ENCODE data around the gene CSF3R. TPM values are rescaled to one million over a fixed set of nuclear protein-coding genes. Genes with fewer than 3 reads are reported as not detected.

CSF3R gene
- polyA plus RNA-seq, 3 donors = 270 to 1,537 (median 447) TPM

DNA sequence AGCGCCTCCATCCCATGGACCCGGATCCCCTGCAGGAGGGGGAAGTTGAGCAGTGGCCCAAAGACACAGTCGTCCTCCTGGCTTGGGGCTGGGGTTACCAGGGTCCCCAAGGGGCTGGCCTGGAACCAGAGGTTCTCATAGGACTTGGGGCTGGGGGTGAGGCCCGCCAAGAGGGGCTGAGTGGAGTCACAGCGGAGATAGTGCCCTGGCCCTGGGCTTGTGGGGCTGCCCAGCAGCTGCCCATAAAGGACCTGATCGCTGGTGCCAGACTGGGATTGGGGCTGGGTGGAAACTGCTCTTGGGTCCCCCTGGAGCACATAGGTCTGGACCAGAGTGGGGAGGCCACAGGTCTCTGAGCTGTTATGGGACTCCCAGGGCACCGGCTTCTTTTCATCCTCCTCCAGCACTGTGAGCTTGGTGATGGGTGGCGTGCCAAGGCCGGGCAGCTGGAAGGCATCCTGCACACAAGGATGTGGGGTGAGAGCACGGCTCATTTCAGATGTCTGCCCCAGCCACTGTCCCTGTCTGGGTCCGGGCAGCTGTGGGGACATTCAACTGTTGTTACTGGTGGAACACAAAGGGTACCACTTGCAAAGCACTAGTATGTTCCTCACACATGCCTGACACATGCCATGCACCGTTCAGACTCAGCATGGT lies 16.2 kb downstream of the CSF3R start:
- Histone ChIP-seq H3K36me3 (replicated peaks in 1 of 2; ENCODE audit: control insufficient read depth in 1 of 2, insufficient read depth in 2 of 2, low read length in 2 of 2) (peaks cover 52 to 67% of the 10 kb centered on the region in 2 donors), H3K9me3 (replicated peaks in 1 of 2; ENCODE audit: control insufficient read depth in 1 of 2, insufficient read depth in 1 of 2, low read length in 2 of 2) (no peaks in the 10 kb centered on the region), H4K20me1 (ENCODE audit: insufficient read depth, low read length) (peaks cover 16% of the 10 kb centered on the region), H3K4me2 (replicated peaks; ENCODE audit: extremely low read depth, low read length, poor library complexity, severe bottlenecking) (no peak overlapping the region), H3K27ac (ENCODE audit: low read depth in 1 of 2, low read length in 2 of 2) (peak overlapping the region; percentile 39 to 99), H3K79me2 (ENCODE audit: insufficient read depth, low read length) (peaks cover 9% of the 10 kb centered on the region), H3K9ac (ENCODE audit: insufficient read depth, low read length, poor library complexity, severe bottlenecking) (peak overlapping the region; percentile 39), H3K4me1 (ENCODE audit: control insufficient read depth in 1 of 2, insufficient read depth in 2 of 2, low read length in 2 of 2) (peaks cover 31 to 33% of the 10 kb centered on the region in 2 donors), H3K4me3 (replicated peaks in 1 of 3; ENCODE audit: low read depth in 2 of 3, low read length in 3 of 3) (no peak overlapping the region), H3K27me3 (ENCODE audit: control insufficient read depth in 2 of 2, insufficient read depth in 2 of 2, low read length in 2 of 2) (no peaks in the 10 kb centered on the region), H2AFZ (ENCODE audit: insufficient read depth, low read depth, low read length, poor library complexity, severe bottlenecking) (no peak overlapping the region)
- intact Hi-C loops (cut with micrococcal nuclease) = no loop called here
- Mint-ChIP-seq H3K4me1 (peaks cover 34% of the 10 kb centered on the region), H3K27me3 (ENCODE audit: low read depth in 3 of 3) (peaks cover 0 to 4% (median 3%) of the 10 kb centered on the region in 3 donors), H3K36me3 (peaks cover 57 to 70% of the 10 kb centered on the region in 2 donors), H3K4me3 (no peak overlapping the region), H3K27ac (peak overlapping the region in 6 of 7 donors; percentile 68 to 98 (median 88)), H3K9me3 (no peaks in the 10 kb centered on the region)
- TF ChIP-seq, protein P1, sequence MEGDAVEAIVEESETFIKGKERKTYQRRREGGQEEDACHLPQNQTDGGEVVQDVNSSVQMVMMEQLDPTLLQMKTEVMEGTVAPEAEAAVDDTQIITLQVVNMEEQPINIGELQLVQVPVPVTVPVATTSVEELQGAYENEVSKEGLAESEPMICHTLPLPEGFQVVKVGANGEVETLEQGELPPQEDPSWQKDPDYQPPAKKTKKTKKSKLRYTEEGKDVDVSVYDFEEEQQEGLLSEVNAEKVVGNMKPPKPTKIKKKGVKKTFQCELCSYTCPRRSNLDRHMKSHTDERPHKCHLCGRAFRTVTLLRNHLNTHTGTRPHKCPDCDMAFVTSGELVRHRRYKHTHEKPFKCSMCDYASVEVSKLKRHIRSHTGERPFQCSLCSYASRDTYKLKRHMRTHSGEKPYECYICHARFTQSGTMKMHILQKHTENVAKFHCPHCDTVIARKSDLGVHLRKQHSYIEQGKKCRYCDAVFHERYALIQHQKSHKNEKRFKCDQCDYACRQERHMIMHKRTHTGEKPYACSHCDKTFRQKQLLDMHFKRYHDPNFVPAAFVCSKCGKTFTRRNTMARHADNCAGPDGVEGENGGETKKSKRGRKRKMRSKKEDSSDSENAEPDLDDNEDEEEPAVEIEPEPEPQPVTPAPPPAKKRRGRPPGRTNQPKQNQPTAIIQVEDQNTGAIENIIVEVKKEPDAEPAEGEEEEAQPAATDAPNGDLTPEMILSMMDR (IDR thresholded peaks at IDR 0.05) = no peak
- 93% methylated on average over 6 of the region's 12 CpGs for WGBS (ENCODE audit: insufficient coverage)
- no peak for DNase-seq

- no peaks in the 10 kb centered on the region for H3K27me3 ChIP-seq (ENCODE audit: control insufficient read depth in 2 of 2, insufficient read depth in 2 of 2, low read length in 2 of 2)
- intact Hi-C loops (cut with micrococcal nuclease) = loop anchor here in 1 of 2 donors (2.0 kb wide), 1 partner anchor 21 kb away; no protein-coding TSS in a partner anchor
- peaks cover 54 to 67% of the 10 kb centered on the region in 2 donors for H3K36me3 ChIP-seq (replicated peaks in 1 of 2; ENCODE audit: control insufficient read depth in 1 of 2, insufficient read depth in 2 of 2, low read length in 2 of 2)
- Mint-ChIP-seq H3K27ac (peak overlapping the region; percentile 10 to 98 (median 96)), H3K27me3 (ENCODE audit: low read depth in 3 of 3) (peaks cover 0 to 4% (median 3%) of the 10 kb centered on the region in 3 donors), H3K36me3 (peaks cover 61 to 70% of the 10 kb centered on the region in 2 donors), H3K9me3 (no peaks in the 10 kb centered on the region), H3K4me3 (no peak overlapping the region), H3K4me1 (peaks cover 34% of the 10 kb centered on the region)
- H4K20me1 ChIP-seq (ENCODE audit: insufficient read depth, low read length) = peaks cover 16% of the 10 kb centered on the region
- H3K27ac ChIP-seq (ENCODE audit: low read depth in 1 of 2, low read length in 2 of 2) = peak overlapping the region; percentile 39 to 99
- WGBS (ENCODE audit: insufficient coverage) = no CpG with 5 or more reads among the region's 4 CpGs
- H2AFZ ChIP-seq (ENCODE audit: insufficient read depth, low read depth, low read length, poor library complexity, severe bottlenecking) = no peak overlapping the region
- TF ChIP-seq, protein P1 (IDR thresholded peaks at IDR 0.05) = no peak
- H3K9ac ChIP-seq (ENCODE audit: insufficient read depth, low read length, poor library complexity, severe bottlenecking) = peak overlapping the region; percentile 39
- no peaks in the 10 kb centered on the region for H3K9me3 ChIP-seq (replicated peaks in 1 of 2; ENCODE audit: control insufficient read depth in 1 of 2, insufficient read depth in 1 of 2, low read length in 2 of 2)
- no peak overlapping the region for H3K4me3 ChIP-seq (replicated peaks in 1 of 3; ENCODE audit: low read depth in 2 of 3, low read length in 3 of 3)
- no peak overlapping the region for H3K4me2 ChIP-seq (replicated peaks; ENCODE audit: extremely low read depth, low read length, poor library complexity, severe bottlenecking)
- H3K79me2 ChIP-seq (ENCODE audit: insufficient read depth, low read length) = peaks cover 9% of the 10 kb centered on the region
- H3K4me1 ChIP-seq (ENCODE audit: control insufficient read depth in 1 of 2, insufficient read depth in 2 of 2, low read length in 2 of 2) = peaks cover 31 to 33% of the 10 kb centered on the region in 2 donors
- DNase-seq = no peak
Observed at GRCh38 chr1:36465731-36466369, 16.9 kb downstream of the CSF3R start.
